Stromal cell of bone marrow (primary cell): ENCODE results near the gene TBC1D16.

Experiments
- DNase-seq: peaks from one replicate; pipeline ENCODE4 v3.0.0-alpha.2; 2012; ENCODE audit warnings: low read depth

The TBC1D16 gene

GRCh38 chr17:79950751-79951150, 84.9 kb downstream of the TBC1D16 start:
- no peak for DNase-seq

GRCh38 chr17:79950306-79950705, 85.4 kb downstream of the TBC1D16 start:
- DNase-seq = no peak

- DNase-seq = no peak
Observed at GRCh38 chr17:79949656-79950209, 85.9 kb downstream of the TBC1D16 start.

- no peak for DNase-seq
Observed at GRCh38 chr17:79948945-79949655, 86.6 kb downstream of the TBC1D16 start.

- DNase-seq = no peak
Observed at GRCh38 chr17:79948406-79948944, 87.2 kb downstream of the TBC1D16 start.

- DNase-seq = no peak
Observed at GRCh38 chr17:79947351-79948031, 88.2 kb downstream of the TBC1D16 start.

- no peak for DNase-seq
Observed at GRCh38 chr17:79946352-79947231, 89.1 kb downstream of the TBC1D16 start.

- DNase-seq = no peak
Observed at GRCh38 chr17:79945591-79946255, 89.9 kb downstream of the TBC1D16 start.

GRCh38 chr17:79944821-79945391, 90.8 kb downstream of the TBC1D16 start:
- DNase-seq = no peak

- no peak for DNase-seq
Observed at GRCh38 chr17:79944251-79944812, 91.3 kb downstream of the TBC1D16 start.

- DNase-seq = no peak
Observed at GRCh38 chr17:79943347-79944241, 92.1 kb downstream of the TBC1D16 start.

GRCh38 chr17:79942591-79943346, 92.9 kb downstream of the TBC1D16 start:
- no peak for DNase-seq

GRCh38 chr17:79942011-79942405, 93.7 kb downstream of the TBC1D16 start:
- no peak for DNase-seq

- DNase-seq = no peak
Observed at GRCh38 chr17:79941088-79942010, 94.3 kb downstream of the TBC1D16 start.

- DNase-seq = no peak
Observed at GRCh38 chr17:79940459-79941087, 95.1 kb downstream of the TBC1D16 start.

GRCh38 chr17:79939755-79940458, 95.8 kb downstream of the TBC1D16 start:
- no peak for DNase-seq

- no peak for DNase-seq
Observed at GRCh38 chr17:79939094-79939435, 96.6 kb downstream of the TBC1D16 start.
